ENCODE results near the gene XIRP1. TPM values are rescaled to one million over a fixed set of nuclear protein-coding genes. Genes with fewer than 3 reads are reported as not detected.

The XIRP1 gene, protein sequence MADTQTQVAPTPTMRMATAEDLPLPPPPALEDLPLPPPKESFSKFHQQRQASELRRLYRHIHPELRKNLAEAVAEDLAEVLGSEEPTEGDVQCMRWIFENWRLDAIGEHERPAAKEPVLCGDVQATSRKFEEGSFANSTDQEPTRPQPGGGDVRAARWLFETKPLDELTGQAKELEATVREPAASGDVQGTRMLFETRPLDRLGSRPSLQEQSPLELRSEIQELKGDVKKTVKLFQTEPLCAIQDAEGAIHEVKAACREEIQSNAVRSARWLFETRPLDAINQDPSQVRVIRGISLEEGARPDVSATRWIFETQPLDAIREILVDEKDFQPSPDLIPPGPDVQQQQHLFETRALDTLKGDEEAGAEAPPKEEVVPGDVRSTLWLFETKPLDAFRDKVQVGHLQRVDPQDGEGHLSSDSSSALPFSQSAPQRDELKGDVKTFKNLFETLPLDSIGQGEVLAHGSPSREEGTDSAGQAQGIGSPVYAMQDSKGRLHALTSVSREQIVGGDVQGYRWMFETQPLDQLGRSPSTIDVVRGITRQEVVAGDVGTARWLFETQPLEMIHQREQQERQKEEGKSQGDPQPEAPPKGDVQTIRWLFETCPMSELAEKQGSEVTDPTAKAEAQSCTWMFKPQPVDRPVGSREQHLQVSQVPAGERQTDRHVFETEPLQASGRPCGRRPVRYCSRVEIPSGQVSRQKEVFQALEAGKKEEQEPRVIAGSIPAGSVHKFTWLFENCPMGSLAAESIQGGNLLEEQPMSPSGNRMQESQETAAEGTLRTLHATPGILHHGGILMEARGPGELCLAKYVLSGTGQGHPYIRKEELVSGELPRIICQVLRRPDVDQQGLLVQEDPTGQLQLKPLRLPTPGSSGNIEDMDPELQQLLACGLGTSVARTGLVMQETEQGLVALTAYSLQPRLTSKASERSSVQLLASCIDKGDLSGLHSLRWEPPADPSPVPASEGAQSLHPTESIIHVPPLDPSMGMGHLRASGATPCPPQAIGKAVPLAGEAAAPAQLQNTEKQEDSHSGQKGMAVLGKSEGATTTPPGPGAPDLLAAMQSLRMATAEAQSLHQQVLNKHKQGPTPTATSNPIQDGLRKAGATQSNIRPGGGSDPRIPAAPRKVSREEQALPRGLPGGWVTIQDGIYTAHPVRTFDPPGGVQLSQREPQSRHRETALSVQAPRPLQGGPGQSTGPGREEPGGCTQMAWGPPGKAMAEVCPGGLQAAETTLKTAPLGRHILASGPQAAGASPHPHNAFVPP (N-terminal part only)
- total RNA-seq (2022; extraction: Qiagen RNA extraction; ENCODE audit: low read depth), result 0.02 to 0.07 TPM (median 0.05 TPM) in 5 replicates

DNA sequence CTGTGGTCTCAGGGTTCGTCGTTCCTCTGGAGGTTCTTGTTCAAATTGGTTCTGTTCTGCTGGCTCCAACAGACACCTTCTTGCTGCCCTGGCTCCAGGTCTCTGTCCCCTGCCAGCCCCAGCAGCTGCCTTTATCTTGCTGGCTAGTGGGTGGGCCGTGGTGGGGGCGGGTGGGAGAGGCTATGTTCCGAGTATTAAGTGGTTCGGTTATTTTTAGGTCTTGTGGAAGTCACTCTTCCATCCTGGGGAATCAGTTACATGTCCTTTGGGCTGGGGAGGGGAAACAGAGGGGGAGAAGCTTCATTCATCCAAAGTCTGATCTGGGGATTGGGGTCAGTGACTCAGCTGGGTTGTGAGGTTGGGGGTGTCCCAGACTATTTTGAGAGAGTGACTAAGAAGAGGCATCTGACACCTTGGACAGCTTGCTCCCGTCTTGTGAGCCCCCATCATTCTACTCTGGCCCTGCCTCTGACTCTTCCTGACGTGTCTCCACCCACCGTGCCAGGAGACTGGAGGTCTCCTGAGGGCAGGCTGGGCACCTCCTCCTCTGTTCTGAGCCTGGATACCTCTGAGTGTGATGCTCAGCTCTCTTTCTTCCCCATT, at the start of gene XIRP1:
TSS of gene XIRP1 (minus strand) at position 106 of the 603 bp plus-strand sequence. CDS start 3,150 bp downstream, outside the sequence.

Other genes with a start within 250 kb of the XIRP1 start
- 0.01 TPM in 1 of 5 replicates, not detected in the others for gene SCN11A, start 140.7 kb downstream of the XIRP1 start, total RNA-seq (2022; extraction: Qiagen RNA extraction; ENCODE audit: low read depth)
- 20.4 to 27.2 TPM (median 24.3 TPM) in 5 replicates for gene WDR48, start 140.6 kb downstream of the XIRP1 start, total RNA-seq (2022; extraction: Qiagen RNA extraction; ENCODE audit: low read depth)
- 31.3 to 34.1 TPM (median 32.8 TPM) in 5 replicates for gene GORASP1, start 85.0 kb downstream of the XIRP1 start, total RNA-seq (2022; extraction: Qiagen RNA extraction; ENCODE audit: low read depth)
- gene TTC21A, start 84.9 kb downstream of the XIRP1 start, total RNA-seq (2022; extraction: Qiagen RNA extraction; ENCODE audit: low read depth), result 1.3 to 2.5 TPM (median 1.8 TPM) in 5 replicates
- 17.9 to 23.6 TPM (median 20.2 TPM) in 5 replicates for gene CSRNP1, start 39.0 kb downstream of the XIRP1 start, total RNA-seq (2022; extraction: Qiagen RNA extraction; ENCODE audit: low read depth)
- 0.09 to 0.25 TPM in 2 of 5 replicates, not detected in the others for gene CX3CR1, start 87.4 kb upstream of the XIRP1 start, total RNA-seq (2022; extraction: Qiagen RNA extraction; ENCODE audit: low read depth)
- gene CCR8, start 137.1 kb upstream of the XIRP1 start, total RNA-seq (2022; extraction: Qiagen RNA extraction; ENCODE audit: low read depth), result not detected in 5 replicates
- 38.7 to 45.9 TPM (median 41.3 TPM) in 5 replicates for gene SLC25A38, start 190.8 kb upstream of the XIRP1 start, total RNA-seq (2022; extraction: Qiagen RNA extraction; ENCODE audit: low read depth)
- gene RPSA, start 214.1 kb upstream of the XIRP1 start, total RNA-seq (2022; extraction: Qiagen RNA extraction; ENCODE audit: low read depth), result 2,531 to 2,802 TPM (median 2,627 TPM) in 5 replicates

All from A549 treated with DMSO at 1 μM for 4 hours (cell line).